ENCODE data around the gene SOAT1. TPM values are rescaled to one million over a fixed set of nuclear protein-coding genes. Genes with fewer than 3 reads are reported as not detected.
"Not testable (repeated sequence)": the region's sequence is repeated elsewhere in the genome, so short reads cannot be mapped to it uniquely, and the experiment has no call there.

SOAT1 gene

DNA sequence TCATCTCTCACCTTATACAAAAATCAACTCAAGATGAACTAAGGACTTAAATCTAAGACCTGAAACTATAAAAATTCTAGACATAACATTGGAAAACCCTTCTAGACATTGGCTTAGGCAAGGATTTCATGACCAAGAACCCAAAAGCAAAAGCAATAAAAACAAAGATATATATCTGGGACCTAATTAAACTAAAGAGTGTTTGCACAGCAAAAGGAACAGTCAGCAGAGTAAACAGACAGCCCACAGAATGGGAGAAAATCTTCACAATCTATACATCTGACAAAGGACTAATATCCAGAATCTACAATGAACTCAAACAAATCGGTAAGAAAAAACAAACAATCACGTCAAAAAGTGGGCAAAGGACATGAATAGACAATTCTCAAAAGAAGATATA is 105.8 kb downstream of the SOAT1 start:
- 91% methylated on average over 2 of the region's 2 CpGs for WGBS
- not testable (repeated sequence) for H3K4me2 ChIP-seq (ENCODE audit: low read length, poor library complexity, severe bottlenecking); H4K8ac ChIP-seq (ENCODE audit: low read length); H2BK5ac ChIP-seq (ENCODE audit: low read depth, low read length, poor library complexity, severe bottlenecking); H3K4me1 ChIP-seq (ENCODE audit: control insufficient read depth, insufficient read depth, low read depth, low read length); H3K79me1 ChIP-seq (replicated peaks; ENCODE audit: low read length, poor library complexity, severe bottlenecking); H3K14ac ChIP-seq (ENCODE audit: low read length in 2 of 2); H2BK15ac ChIP-seq (ENCODE audit: low read depth, poor library complexity, severe bottlenecking); H3K9ac ChIP-seq (ENCODE audit: low read length); H2BK12ac ChIP-seq (ENCODE audit: low read length in 2 of 2); H2AK5ac ChIP-seq (ENCODE audit: low read length, severe bottlenecking); H3K18ac ChIP-seq (ENCODE audit: low read depth in 1 of 2, low read length in 2 of 2); H3K36me3 ChIP-seq (ENCODE audit: control insufficient read depth in 1 of 2, insufficient read depth in 2 of 2, low read depth in 1 of 2, low read length in 2 of 2); H2AFZ ChIP-seq (ENCODE audit: low read depth, low read length); H4K91ac ChIP-seq (ENCODE audit: low read length); H3K9me3 ChIP-seq (ENCODE audit: control insufficient read depth, low read length); H3K23ac ChIP-seq (ENCODE audit: low read length in 2 of 2); H3K27me3 ChIP-seq (ENCODE audit: control insufficient read depth in 1 of 2, insufficient read depth in 1 of 2, low read length in 2 of 2); H2BK120ac ChIP-seq (ENCODE audit: low read depth, low read length); DNase-seq; H3K27ac ChIP-seq (ENCODE audit: low read length, poor library complexity, severe bottlenecking); H3K4ac ChIP-seq (ENCODE audit: low read depth in 1 of 2, low read length in 2 of 2); H3K4me3 ChIP-seq (ENCODE audit: insufficient read depth in 1 of 2, low read depth in 1 of 2, low read length in 2 of 2)

Small RNA genes within 50 kb of the gene (small RNA-seq; reads per million reads assigned to genes)
- gene AL512326.2 (ENCODE audit: low read depth) = not detected

All from mesenchymal stem cell (in vitro differentiated cells and primary cell).